ENCODE data around the gene ZBTB8A. TPM values are rescaled to one million over a fixed set of nuclear protein-coding genes. Genes with fewer than 3 reads are reported as not detected.

The ZBTB8A gene
- total and polyA plus RNA-seq, 2 of the 13 experiments (the other 11 are each of a cell fraction or from before 2014, with no cell fraction given) = 1.3 to 3.7 TPM

DNA sequence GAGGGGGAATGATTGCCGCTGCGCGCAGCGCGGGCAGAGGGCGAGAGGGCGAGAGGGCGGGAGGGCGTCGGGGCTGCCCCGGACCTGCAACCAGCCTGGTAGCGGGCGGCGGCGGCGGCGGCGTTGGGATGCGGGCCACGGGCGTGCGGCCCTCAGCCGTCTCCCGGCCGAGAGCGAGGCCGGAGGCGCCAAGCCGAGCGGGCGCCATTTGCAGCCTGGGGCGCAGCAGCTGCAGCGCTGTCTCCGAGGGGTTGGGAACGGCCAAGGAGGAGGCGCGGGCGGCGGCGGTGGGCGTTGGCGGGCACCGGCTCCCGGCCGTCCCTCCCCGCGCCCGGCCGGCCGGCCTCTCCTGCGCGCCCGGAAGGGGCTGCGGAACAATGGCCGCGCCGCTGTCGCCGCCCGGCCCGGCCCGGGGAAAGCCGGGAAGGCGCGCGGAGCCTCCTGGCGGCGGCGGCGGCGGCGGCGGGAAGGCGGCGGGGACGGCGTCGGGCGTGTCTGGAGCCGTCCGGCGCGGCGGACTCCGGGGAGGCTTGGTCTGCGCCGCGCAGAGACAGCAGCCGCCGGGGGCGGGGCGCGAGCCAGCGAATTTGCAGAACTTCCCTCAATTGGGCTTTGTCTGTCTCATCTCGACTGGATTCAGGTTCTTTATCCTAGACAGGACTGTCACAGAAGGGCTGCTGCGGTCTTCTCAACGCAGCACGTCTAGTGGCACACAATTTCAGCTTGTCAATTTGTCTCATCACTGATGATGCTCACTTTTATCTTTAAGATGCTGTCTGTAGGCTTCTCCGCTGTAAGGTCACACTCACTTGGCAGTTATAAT lies 38.6 kb upstream of the ZBTB8A start (continued):
- TF ChIP-seq PCBP1 (IDR thresholded peaks at IDR 0.05; ENCODE audit: borderline replicate concordance, low read depth, low read length) (no peak), SRY (CRISPR knock-in tag; IDR thresholded peaks at IDR 0.05) (0 out of 2 replicates have a peak, but pooled peaks have one; percentile 62), HOXD1 (CRISPR knock-in tag; IDR thresholded peaks at IDR 0.05) (no peak), KLF6 (CRISPR knock-in tag; IDR thresholded peaks at IDR 0.05) (no peak), EP300 (IDR thresholded peaks at IDR 0.05; ENCODE audit: low read depth in 2 of 2, low read length in 2 of 2) (no peak), EP300 (CRISPR knock-in tag; IDR thresholded peaks at IDR 0.05; ENCODE audit: borderline replicate concordance) (no peak), RELA (CRISPR knock-in tag; IDR thresholded peaks at IDR 0.05) (no peak), YY1 (IDR thresholded peaks at IDR 0.05; ENCODE audit: insufficient read depth, insufficient replicate concordance, low read depth, low read length) (peak; percentile 88), PHB2 (IDR thresholded peaks at IDR 0.05; ENCODE audit: partially characterized antibody) (no peak), SNRNP70 (IDR thresholded peaks at IDR 0.05; ENCODE audit: low read depth, low read length) (no peak), ZNF598 (CRISPR knock-in tag; IDR thresholded peaks at IDR 0.05; ENCODE audit: borderline replicate concordance) (no peak), HNRNPUL1 (IDR thresholded peaks at IDR 0.05; ENCODE audit: low read depth, low read length) (no peak), KLF9 (CRISPR knock-in tag; IDR thresholded peaks at IDR 0.05; ENCODE audit: low read depth) (no peak), U2AF2 (IDR thresholded peaks at IDR 0.05; ENCODE audit: low read depth, low read length) (no peak), NKX3-1 (CRISPR knock-in tag; IDR thresholded peaks at IDR 0.05) (no peak), ZBTB38 (CRISPR knock-in tag; IDR thresholded peaks at IDR 0.05) (no peak)
- TF ChIP-seq, protein P1, sequence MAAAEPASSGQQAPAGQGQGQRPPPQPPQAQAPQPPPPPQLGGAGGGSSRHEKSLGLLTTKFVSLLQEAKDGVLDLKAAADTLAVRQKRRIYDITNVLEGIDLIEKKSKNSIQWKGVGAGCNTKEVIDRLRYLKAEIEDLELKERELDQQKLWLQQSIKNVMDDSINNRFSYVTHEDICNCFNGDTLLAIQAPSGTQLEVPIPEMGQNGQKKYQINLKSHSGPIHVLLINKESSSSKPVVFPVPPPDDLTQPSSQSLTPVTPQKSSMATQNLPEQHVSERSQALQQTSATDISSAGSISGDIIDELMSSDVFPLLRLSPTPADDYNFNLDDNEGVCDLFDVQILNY (CRISPR knock-in tag; conservative IDR thresholded peaks at IDR 0.05) = 0 out of 2 replicates have a peak, but pooled peaks have one; percentile 16
- TF ChIP-seq, protein P2, sequence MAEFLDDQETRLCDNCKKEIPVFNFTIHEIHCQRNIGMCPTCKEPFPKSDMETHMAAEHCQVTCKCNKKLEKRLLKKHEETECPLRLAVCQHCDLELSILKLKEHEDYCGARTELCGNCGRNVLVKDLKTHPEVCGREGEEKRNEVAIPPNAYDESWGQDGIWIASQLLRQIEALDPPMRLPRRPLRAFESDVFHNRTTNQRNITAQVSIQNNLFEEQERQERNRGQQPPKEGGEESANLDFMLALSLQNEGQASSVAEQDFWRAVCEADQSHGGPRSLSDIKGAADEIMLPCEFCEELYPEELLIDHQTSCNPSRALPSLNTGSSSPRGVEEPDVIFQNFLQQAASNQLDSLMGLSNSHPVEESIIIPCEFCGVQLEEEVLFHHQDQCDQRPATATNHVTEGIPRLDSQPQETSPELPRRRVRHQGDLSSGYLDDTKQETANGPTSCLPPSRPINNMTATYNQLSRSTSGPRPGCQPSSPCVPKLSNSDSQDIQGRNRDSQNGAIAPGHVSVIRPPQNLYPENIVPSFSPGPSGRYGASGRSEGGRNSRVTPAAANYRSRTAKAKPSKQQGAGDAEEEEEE (CRISPR knock-in tag; IDR thresholded peaks at IDR 0.05; ENCODE audit: borderline replicate concordance) = no peak
- TF ChIP-seq, protein P3, sequence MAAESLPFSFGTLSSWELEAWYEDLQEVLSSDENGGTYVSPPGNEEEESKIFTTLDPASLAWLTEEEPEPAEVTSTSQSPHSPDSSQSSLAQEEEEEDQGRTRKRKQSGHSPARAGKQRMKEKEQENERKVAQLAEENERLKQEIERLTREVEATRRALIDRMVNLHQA (CRISPR knock-in tag; IDR thresholded peaks at IDR 0.05) = no peak
- TF ChIP-seq, protein P4, sequence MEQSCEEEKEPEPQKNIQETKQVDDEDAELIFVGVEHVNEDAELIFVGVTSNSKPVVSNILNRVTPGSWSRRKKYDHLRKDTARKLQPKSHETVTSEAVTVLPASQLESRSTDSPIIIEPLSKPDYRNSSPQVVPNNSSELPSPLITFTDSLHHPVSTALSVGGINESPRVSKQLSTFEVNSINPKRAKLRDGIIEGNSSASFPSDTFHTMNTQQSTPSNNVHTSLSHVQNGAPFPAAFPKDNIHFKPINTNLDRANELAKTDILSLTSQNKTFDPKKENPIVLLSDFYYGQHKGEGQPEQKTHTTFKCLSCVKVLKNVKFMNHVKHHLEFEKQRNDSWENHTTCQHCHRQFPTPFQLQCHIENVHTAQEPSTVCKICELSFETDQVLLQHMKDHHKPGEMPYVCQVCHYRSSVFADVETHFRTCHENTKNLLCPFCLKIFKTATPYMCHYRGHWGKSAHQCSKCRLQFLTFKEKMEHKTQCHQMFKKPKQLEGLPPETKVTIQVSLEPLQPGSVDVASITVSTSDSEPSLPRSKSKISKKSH (CRISPR knock-in tag; IDR thresholded peaks at IDR 0.05; ENCODE audit: borderline replicate concordance) = no peak
- TF ChIP-seq, protein P5, sequence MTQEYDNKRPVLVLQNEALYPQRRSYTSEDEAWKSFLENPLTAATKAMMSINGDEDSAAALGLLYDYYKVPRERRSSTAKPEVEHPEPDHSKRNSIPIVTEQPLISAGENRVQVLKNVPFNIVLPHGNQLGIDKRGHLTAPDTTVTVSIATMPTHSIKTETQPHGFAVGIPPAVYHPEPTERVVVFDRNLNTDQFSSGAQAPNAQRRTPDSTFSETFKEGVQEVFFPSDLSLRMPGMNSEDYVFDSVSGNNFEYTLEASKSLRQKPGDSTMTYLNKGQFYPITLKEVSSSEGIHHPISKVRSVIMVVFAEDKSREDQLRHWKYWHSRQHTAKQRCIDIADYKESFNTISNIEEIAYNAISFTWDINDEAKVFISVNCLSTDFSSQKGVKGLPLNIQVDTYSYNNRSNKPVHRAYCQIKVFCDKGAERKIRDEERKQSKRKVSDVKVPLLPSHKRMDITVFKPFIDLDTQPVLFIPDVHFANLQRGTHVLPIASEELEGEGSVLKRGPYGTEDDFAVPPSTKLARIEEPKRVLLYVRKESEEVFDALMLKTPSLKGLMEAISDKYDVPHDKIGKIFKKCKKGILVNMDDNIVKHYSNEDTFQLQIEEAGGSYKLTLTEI (CRISPR knock-in tag; conservative IDR thresholded peaks at IDR 0.05) = no peak
- TF ChIP-seq, protein P6, sequence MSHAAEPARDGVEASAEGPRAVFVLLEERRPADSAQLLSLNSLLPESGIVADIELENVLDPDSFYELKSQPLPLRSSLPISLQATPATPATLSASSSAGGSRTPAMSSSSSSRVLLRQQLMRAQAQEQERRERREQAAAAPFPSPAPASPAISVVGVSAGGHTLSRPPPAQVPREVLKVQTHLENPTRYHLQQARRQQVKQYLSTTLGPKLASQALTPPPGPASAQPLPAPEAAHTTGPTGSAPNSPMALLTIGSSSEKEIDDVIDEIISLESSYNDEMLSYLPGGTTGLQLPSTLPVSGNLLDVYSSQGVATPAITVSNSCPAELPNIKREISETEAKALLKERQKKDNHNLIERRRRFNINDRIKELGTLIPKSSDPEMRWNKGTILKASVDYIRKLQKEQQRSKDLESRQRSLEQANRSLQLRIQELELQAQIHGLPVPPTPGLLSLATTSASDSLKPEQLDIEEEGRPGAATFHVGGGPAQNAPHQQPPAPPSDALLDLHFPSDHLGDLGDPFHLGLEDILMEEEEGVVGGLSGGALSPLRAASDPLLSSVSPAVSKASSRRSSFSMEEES (CRISPR knock-in tag; IDR thresholded peaks at IDR 0.05) = no peak

All from HepG2 (cell line).